ENCODE measurements around the gene STK38. TPM values are rescaled to one million over a fixed set of nuclear protein-coding genes. Genes with fewer than 3 reads are reported as not detected.
A peak's percentile ranks its signal among the peaks of the same experiment; 100 is the strongest.

STK38 gene
- total RNA-seq, 4 donors from 2014 or later, result 20.5 to 51.0 (median 40.6) TPM

DNA sequence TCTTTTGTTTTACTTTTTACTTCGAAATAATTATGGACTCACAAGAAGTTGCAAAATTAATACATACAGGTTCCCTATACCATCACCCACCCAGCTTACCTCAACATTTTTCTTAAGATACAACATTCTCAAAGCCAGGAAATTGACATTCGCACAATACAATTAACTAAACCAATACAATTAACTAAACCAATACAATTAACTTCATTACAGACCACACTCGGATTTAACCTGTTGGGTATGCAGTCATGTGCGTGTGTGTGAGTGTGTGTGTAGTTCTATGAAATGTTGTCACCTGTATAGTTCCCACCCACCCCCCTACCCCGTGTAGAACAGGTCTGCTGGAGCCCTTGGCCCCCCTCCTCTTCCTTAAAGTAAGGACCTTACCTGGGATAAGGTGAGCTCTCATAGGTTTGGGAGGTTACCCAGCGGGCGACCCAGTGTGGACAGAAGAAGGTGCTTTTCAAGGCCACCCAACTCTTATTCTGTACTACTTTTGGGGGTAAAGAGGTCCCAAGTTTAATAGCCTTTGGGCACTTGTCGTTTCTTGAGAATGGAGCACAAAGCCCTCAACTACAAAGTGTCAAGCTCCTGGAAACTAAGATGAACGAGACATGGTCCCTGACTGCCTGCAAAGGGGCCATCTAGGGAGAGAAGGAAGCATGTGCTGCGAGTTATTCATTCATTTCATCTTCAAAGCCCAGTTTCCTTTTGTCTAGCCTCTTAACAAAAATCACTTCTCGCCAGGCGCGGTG lies 544 bp upstream of the STK38 start:
- Histone ChIP-seq H3K27me3 (no peaks in the 10 kb centered on the region), H3K27ac (peak overlapping the region in 3 of 4 donors; percentile 95 to 99 (median 99)), H3K36me3 (no peaks in the 10 kb centered on the region), H3K9me3 (no peaks in the 10 kb centered on the region), H3K4me1 (peaks cover 0 to 42% (median 16%) of the 10 kb centered on the region in 3 donors), H3K4me3 (peak overlapping the region in 1 of 2 donors; percentile 93)
- WGBS, 2 donors (ENCODE audit: low coverage in 1 of 2), result 51 to 60% methylated on average over 7 to 13 of the region's 13 CpGs
- ATAC-seq, result no peak
- TF ChIP-seq POLR2A (IDR thresholded peaks at IDR 0.05), result no peak

DNA sequence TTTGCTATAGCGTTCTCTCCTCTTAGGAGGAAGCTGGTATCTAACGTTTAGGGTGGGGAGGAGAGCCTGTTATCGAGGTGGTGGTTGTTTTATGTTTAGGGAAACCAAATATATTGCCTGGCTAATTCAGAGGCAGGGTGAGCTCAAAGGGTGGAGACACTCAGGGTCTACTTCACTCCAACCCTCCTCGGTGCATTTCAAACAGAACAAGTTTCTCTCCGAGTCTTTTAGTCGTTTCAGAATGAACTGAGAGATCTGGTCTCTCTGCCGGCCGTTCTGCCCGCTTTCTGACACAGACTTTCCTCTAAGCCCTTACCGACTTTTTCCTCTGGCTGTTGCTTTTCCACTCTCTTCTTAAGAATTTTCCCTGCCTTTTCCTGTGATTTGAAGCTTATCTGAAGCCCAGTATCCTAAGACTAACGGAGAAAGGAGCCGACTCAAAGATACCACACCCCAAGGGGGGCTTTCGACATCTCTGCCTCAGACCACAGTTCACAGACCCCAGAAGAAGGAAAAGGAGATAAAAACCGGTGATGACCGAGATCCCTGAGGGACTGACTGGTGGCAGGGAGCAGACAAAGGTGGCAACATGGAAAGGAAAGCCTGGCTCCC lies 865 bp downstream of the STK38 start:
- Histone ChIP-seq H3K27me3 (no peaks in the 10 kb centered on the region), H3K36me3 (no peaks in the 10 kb centered on the region), H3K9me3 (no peaks in the 10 kb centered on the region), H3K4me1 (peaks cover 0 to 54% (median 16%) of the 10 kb centered on the region in 3 donors), H3K27ac (peak overlapping the region; percentile 78 to 99 (median 97)), H3K4me3 (peak overlapping the region; percentile 67 to 93)
- peak; percentile 6 for ATAC-seq
- TF ChIP-seq, protein P1, sequence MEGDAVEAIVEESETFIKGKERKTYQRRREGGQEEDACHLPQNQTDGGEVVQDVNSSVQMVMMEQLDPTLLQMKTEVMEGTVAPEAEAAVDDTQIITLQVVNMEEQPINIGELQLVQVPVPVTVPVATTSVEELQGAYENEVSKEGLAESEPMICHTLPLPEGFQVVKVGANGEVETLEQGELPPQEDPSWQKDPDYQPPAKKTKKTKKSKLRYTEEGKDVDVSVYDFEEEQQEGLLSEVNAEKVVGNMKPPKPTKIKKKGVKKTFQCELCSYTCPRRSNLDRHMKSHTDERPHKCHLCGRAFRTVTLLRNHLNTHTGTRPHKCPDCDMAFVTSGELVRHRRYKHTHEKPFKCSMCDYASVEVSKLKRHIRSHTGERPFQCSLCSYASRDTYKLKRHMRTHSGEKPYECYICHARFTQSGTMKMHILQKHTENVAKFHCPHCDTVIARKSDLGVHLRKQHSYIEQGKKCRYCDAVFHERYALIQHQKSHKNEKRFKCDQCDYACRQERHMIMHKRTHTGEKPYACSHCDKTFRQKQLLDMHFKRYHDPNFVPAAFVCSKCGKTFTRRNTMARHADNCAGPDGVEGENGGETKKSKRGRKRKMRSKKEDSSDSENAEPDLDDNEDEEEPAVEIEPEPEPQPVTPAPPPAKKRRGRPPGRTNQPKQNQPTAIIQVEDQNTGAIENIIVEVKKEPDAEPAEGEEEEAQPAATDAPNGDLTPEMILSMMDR (IDR thresholded peaks at IDR 0.05), result no peak
- TF ChIP-seq POLR2AphosphoS5 (IDR thresholded peaks at IDR 0.05) (no peak), EP300 (IDR thresholded peaks at IDR 0.05) (no peak), POLR2A (IDR thresholded peaks at IDR 0.05) (no peak)
- whole genome bisulfite sequencing, 2 donors (ENCODE audit: low coverage in 1 of 2), result 0% methylated on average over 10 to 13 of the region's 15 CpGs

DNA sequence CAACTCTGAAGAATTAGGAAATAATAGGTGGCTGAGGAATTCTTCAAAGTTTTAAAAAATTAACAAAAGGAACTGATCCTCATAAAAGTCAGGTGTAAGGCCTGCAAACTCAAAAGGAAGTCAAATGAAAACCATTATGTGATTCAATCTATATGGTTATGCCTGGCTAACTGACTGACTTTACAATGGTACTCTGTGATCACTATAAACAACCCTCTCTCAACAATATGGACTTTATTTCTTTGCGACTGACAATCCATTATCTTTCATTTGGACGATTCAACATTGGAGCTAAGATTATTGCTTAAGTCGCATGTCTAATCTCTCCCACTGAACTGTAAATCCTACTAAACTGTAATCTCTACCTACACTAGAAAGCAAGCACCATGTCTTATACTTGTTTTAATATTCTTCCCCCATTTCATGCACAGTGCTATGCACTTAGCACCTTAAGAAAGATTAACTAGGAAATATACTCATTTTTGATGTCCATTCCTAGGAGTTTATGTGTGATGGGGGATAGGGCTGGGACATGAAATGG lies 1.4 kb downstream of the STK38 start:
- no peaks in the 10 kb centered on the region for H3K27me3 ChIP-seq
- H3K4me1 ChIP-seq, result peaks cover 0 to 60% (median 16%) of the 10 kb centered on the region in 3 donors
- 3 to 14% methylated on average over 3 of the region's 3 CpGs for WGBS, 2 donors (ENCODE audit: low coverage in 1 of 2)
- TF ChIP-seq POLR2A (IDR thresholded peaks at IDR 0.05) (no peak), EP300 (IDR thresholded peaks at IDR 0.05) (no peak), POLR2AphosphoS5 (IDR thresholded peaks at IDR 0.05) (no peak)
- TF ChIP-seq, protein P1 (IDR thresholded peaks at IDR 0.05), result no peak
- ATAC-seq, result no peak
- no peaks in the 10 kb centered on the region for H3K36me3 ChIP-seq
- no peaks in the 10 kb centered on the region for H3K9me3 ChIP-seq
- H3K27ac ChIP-seq, result peak overlapping the region; percentile 78 to 99 (median 97)
- H3K4me3 ChIP-seq, result peak overlapping the region; percentile 67 to 93

DNA sequence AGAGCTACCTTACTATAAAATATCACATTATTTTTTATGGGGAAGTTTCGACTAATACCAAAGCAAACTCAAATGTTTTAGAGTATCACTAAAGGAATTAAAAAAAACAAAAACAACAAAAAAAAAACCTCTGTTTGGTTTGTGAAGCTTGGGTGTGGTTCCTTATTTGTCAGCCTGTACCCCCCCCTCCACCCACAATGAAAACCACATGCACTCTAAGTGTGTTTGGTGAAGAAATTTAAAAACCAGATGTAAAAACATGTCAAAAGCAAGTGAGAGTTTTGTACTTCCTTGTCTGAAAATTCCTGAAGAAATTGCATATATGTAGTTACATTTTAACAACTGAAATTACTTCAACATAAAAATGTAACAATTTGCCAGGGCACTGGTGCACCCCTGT lies 3.1 kb downstream of the STK38 start:
- Histone ChIP-seq H3K4me3 (no peak overlapping the region), H3K27ac (peak overlapping the region in 3 of 4 donors; percentile 57 to 99 (median 65)), H3K27me3 (no peaks in the 10 kb centered on the region), H3K36me3 (peaks cover 0 to 15% of the 10 kb centered on the region in 2 donors), H3K9me3 (no peaks in the 10 kb centered on the region), H3K4me1 (peaks cover 0 to 60% (median 16%) of the 10 kb centered on the region in 3 donors)
- ATAC-seq, result no peak
- TF ChIP-seq POLR2AphosphoS5 (IDR thresholded peaks at IDR 0.05) (no peak), POLR2A (IDR thresholded peaks at IDR 0.05) (no peak), EP300 (IDR thresholded peaks at IDR 0.05) (no peak)
- TF ChIP-seq, protein P1 (IDR thresholded peaks at IDR 0.05), result no peak
- 67 to 72% methylated on average over 1 of the region's 1 CpG for WGBS, 2 donors (ENCODE audit: low coverage in 1 of 2)

DNA sequence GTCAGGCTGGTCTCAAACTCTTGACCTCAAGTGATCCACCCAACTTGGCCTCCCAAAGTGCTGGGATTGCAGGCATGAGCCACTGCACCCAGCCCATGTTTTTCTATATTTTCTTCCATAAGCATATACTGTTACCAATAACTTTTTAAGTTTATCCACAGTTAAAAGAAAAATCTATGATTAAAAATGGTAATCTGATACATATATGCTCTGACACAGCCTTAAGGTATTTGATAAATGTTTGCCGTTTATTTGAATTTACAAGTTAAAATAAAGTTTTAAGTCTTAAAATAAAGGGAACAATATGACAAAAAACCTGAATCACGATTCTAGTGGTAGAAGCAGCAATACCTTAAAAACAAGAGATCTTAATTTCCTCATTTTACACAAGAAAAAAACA lies 5.2 kb downstream of the STK38 start:
- H3K27ac ChIP-seq, result no peak overlapping the region
- H3K4me1 ChIP-seq, result peaks cover 0 to 52% (median 13%) of the 10 kb centered on the region in 3 donors
- WGBS, 2 donors (ENCODE audit: low coverage in 1 of 2), result 80 to 92% methylated on average over 2 of the region's 2 CpGs
- no peaks in the 10 kb centered on the region for H3K27me3 ChIP-seq
- TF ChIP-seq EP300 (IDR thresholded peaks at IDR 0.05) (no peak), POLR2AphosphoS5 (IDR thresholded peaks at IDR 0.05) (no peak), POLR2A (IDR thresholded peaks at IDR 0.05) (no peak)
- TF ChIP-seq, protein P1 (IDR thresholded peaks at IDR 0.05), result no peak
- no peak overlapping the region for H3K4me3 ChIP-seq
- ATAC-seq, result no peak
- H3K9me3 ChIP-seq, result no peaks in the 10 kb centered on the region
- peaks cover 0 to 37% of the 10 kb centered on the region in 2 donors for H3K36me3 ChIP-seq

Data from gastroesophageal sphincter (tissue), 4 donors.